Skin of body (tissue), 2 donors: Measurements from ENCODE around the gene C5orf58. TPM values are rescaled to one million over a fixed set of nuclear protein-coding genes. Genes with fewer than 3 reads are reported as not detected.

Source experiments
- DNase-seq: peaks from one replicate; lab custom pipeline; 2025; lab: John Stamatoyannopoulos, UW
- total RNA-seq: library from RNA; depleted of rRNA; stranded (reverse); fragments of >200 nt; gene quantifications from one replicate; pipeline ENCODE4 v1.2.3, GENCODE V29; 2014

C5orf58 gene, protein sequence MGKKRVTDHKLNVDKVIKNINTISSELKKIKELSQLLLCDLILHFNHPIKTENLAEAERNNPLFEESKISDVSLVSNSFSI
- total RNA-seq = not detected

DNA sequence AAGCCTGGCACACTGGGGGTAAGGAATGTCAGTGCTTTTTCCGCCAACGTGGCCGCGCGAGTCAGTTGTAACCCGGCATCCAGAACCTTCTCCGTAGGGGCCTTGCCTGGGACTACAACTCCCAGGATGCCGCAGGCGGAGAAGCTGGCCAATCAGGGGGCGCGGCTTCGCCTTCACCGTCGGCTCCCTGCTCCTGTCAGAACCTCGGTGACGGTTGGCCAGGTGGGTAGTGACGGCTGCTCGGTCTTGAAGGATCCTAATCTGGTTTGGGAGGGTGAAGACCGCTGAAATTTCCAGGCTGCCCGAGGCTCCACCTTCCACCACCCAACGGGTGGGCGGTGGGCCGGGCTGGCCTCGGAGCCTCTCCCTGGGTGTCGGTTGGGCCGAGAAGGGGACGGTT, at the start of gene C5orf58:
Gene C5orf58, plus strand, starts transcription at position 200 of the 400 bp plus-strand sequence. CDS start 1,992 bp downstream, outside the sequence.
- DNase-seq = no peak

DNA sequence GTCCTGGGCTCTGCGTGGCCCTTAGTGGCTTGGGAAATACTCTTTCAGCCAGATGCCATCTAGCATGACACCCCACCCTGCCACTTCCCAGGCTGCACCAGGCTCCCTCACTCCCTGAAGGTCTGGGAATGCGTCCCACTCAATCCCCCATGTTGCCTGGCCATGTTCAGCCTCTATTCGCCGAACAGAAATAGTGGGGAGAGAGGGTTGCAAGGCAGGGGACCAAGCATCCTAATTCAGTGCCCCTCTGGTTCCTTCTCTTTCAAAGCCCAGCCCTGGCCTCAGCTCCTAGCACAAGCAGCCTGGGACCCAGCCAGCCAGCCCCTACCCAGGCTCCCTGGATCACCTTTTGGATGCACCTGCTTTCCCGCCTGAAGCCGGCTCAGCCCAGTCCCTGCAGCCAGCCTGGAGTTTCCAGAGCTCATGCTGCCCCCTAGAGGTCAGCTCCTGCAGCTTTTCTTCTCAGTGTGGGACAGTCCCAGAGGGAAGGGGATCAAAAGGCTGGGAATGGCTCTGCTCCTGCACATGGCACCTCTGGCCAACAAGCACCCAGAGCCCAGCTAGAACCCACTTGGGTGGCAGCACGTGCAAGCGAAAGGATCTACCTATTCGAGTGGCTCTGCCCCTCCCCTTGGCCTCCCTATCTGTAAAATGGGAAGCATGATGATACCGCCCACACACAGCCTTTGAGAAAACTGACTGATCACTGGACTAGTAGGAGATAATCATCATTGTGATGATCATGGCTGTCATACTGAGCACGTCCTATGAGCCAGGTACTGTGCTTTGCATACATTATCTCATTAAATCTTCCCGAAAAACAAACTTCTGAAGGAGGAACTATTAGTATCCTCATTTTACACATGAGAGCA, 48.7 kb upstream of the C5orf58 start:
- no peak for DNase-seq

DNA sequence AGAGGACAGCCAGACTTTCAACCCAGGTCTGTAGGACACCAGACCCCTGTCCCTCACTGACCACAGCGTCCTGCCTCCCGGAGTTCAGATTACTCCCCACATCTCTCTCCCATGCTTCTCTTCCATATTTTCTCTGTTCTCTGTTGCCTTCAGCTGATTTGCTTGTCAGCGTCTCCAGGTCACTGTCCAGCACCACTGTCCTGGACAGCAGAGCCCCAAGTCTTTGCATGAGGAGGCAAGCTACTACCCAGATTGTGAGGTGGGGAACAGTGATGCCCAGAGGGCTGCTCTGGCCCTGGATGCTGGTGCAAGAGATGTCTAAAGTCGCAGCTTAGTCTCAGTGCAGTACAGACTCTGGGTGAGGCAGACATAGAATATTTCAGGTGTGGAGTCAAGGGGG, 48.0 kb upstream of the C5orf58 start:
- no peak for DNase-seq

DNA sequence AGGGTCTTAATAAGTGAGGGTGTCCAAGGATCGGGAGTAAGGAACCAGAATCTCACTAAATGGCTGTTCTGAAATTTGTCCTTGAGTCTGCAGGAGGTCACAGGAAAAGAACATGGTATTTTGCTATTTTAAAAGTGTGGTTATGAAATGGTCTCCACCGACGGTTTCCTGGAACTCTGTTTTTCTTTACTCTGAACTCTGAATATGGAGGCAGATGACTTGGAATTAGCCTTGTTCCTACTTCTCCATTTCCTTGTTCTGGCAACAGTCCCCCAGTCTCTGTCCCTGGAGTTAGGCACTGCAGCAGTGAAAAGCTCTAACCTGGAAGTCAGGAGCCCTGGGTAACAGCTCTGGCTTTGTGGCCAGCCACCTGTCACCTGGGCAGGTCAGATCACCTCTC, 46.6 kb upstream of the C5orf58 start:
- no peak for DNase-seq

DNA sequence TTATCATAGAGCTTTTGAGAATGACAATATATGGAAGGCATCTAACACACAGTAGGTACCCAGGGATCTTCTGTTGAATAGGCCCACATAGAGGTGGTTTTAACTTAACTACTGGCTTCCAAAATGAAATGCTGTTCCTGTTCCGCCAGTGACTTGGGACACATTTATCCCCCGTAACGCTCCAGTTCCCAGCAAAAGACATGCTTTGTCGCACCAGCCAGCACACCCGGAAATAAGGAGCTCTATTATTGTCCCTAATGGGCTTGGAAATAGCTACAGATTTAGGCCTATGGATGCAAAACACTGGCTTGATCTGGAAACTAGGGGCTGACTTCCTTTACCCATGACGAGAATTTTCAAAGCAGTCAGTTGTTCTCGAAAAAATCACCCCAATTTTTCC, 45.9 kb upstream of the C5orf58 start:
- DNase-seq = no peak

DNA sequence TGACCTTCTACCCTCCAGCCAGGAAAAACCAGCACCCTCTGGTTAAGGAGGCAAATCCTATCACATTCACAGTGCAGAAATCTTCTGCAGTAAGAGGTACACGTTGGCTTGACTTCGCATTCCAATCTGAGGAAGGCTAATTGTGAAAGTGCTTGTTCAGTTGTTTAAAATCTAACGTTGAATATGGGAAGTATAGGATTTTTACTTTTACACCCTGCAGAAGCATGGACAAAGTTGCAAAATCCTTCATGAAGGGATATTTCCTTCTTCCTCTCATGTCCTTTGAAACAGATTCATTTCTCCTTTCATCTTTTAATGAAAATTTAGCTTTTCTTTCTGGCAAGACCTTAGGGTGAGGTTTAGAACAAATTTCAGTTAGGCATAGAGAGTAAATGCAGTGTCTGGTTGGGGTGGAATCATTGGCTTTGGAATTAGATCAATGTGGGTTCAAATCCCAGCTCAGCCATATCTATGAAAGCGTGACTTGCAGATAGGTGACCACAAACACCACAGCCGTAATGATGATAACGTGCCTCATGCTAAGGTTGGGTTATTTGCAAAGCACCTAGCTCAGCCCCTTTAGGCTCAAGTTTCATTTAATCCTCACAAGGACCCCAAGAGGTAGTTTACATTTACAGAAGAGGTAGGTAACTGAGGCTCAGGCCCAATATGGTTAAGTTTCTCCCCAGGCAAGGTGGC, 42.2 kb upstream of the C5orf58 start:
- no peak for DNase-seq

DNA sequence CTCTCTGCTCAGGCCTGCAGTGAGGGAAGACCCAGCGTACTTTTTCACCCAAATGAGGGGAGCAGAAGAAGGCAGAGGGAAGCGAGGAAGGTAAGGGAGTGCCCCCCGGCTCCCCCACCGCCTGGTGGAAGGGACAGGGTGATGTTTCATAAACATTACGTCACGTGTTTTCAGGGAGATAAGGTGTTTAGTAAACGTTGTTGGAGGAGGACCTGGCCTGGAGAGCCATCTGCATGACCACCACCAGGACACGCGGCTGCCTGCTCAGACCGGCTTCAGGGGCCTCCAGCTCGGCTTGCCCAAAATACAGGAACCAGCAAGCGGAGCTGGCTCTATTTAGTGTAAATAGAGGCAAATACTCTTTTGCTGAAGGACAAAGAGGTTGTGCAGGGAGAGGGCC, 40.0 kb upstream of the C5orf58 start:
- no peak for DNase-seq

DNA sequence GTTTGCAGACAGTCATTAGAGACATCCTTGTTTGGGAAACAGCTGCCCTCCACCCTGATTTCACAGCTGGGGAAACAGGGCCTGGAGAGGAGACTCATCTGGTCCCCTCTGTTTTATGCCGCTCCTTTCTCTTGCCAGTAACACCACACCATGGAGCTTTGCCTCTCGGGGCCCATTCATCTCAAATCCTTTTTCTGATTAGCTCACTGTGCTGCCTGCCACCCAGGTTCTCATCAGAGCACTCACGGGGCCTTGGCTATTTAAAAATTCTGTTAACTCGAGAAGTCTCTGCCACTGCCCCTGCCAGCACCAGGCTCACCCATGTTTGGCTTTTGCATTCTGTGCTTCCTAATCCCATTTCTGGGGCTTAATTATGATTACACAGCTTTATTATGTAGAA, 36.8 kb upstream of the C5orf58 start:
- DNase-seq = no peak

DNA sequence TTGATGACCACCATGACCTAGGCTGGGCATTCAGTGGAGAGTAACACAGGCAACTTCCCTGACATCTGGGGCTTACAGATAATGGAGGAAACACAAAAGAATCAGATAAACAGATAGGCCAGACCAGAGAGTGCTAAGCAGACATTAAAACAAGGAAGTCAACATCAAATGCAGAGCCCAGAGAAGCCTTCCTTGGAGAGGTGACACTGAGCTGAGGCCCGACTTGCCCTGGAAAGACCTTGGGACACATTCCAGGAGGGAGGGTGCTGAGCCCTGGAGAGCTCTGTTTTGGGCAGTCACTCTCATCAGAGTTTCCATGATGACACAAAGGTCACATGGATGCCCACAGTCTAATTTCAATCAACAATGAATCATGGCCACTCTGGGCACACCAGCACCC, 31.9 kb upstream of the C5orf58 start:
- DNase-seq = no peak

DNA sequence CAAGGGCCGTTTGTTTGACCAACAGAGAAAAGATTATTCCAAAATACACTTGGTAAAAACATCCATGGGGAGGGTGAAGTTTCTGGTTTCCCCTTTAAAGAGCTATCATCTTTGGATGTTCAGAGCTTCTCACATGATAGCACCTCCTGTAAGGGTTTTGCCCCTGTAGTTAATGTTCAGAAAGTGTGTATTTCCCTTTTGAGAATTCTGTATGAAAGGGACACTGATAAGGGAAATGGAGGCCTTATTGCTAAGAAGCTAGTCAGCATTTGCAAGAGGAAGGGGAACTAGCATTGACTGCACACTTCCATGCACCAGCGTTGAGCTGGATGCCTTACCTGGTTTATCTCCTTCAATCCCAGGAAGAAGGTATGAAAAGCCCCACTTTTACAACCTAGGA, 31.5 kb upstream of the C5orf58 start:
- DNase-seq = no peak

DNA sequence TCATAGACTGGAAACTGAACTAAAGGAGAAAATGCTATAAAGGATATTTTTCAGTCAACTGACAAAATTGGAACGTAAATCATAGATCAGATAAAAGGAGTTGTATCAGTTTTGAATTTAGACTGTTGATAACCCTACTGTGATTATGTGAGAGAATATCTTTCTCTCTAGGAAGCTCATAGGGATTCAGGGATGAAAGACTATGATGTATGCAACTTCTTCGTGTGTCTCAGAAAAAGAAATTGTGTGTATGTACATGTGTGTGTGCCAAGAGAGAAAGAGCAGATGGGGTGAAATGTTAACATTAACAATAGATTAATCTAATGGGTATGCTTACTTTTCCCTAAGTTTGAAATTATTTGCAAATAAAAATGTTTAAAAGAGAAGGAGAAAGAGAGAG, 30.7 kb upstream of the C5orf58 start:
- DNase-seq = no peak

DNA sequence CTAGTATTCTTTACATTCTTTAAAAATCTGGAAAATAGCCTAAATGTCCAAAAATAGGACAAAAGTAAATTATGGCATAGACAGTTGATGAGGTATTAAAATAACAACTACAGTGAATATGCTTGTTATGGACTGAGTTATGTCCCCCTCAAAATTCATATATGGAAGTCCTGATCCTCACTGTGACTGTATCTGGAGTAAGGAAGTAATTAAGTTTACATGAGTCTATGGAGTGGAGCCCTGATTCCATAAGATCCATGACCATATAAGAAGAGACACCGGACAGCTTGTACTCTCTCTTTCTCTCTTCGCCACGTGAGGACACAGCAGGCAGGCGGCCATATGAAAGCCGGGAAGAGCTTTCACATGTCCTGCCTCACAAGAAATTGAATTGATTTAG, 28.6 kb upstream of the C5orf58 start:
- no peak for DNase-seq

DNA sequence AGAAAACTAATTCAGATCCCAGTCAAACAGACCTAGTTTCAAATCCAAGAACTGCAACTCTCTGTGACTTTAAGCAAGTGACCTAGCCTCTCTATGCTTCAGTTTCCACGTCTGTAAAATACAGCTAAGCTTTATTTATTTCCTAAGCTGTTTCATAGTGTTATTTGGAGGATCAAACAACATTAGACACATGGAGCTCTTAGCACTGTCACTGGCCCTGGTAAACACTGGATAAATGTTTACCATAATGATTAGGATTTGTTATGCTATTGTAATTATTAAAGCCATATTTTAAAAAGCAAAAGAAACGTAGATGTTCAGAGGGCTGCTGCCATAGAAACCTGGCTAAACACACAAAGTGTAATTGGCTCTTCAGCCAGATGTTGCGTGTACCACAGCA, 26.6 kb upstream of the C5orf58 start:
- DNase-seq = no peak

DNA sequence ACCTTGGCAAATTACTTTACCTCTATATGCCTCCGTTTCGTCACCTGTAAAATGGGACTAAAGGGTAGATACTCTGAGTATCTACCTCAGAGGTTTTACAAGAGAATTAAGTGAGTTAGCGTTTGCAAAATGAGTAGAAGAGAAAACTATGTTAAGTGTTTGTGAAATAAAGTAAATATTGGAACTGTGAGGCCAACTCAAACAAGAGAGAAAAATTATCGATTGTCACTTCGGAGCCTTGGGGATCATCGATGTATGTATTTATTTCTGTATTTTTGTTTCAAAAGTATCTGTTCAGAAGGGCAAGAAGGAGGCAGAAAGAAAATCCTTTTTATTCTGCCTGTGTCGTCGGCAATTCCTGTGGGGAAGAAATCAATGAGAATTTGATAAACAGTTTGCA, 25.8 kb upstream of the C5orf58 start:
- no peak for DNase-seq

DNA sequence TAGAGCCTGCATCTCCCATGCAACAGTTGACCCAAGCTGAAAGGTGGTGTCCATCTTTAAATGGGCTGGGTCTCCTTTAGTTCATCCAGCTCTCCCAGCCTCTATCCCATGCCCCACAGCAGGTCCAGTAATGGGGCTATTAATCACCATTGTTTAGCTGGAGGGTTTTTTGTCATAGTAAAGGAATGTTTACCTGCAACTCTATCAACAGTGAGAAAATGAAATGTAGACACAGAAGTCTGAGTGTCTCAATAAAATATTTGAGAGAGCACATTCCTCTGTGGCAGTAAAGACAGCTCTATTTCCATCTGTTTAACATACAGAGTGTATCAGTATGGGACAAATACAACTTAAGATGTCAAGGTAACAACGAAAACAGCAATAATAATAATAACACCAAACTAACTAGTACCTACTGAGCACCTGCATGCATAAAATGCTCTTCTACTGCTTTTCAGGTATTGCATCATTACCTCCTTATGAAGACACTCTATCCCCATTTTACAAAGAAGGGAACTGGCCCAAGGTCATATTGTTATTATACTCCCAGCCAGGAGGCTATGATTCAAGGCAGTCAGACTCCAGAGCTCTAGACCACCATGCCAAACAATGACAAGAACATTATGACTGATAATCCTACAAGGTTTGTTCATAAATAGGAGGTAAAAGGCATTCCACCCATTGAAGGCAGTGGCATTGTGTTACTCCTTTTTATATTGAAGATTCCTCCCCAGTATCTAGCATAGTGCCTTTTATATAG, 21.0 kb upstream of the C5orf58 start:
- no peak for DNase-seq

DNA sequence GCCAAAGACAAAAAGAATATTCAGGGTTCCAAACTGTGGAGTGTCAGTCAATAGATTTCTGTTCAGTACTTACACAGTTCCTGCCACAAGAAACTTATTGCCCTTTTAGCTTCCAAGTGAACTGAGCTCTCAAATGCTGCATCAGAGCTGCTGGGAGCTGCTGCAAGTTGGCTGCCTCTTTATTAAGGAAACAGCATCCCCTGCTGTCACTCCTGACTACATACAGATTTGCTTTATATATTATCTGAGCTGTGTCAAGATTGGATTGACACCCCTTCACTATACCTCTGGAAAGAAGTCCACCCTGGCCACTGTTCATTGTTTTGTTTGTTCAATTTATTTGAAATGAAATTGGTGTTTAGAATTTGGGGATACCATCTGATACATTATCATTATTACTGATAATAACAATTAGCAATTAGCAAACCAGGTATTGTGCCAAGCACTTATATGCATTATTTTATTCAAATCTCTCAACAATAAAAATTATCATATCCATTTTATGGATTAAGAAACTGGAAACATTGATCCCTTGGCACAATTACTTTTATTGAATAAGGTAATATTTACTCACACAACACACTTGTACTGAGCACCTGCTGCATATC, 16.4 kb upstream of the C5orf58 start:
- DNase-seq = peak; percentile 52

DNA sequence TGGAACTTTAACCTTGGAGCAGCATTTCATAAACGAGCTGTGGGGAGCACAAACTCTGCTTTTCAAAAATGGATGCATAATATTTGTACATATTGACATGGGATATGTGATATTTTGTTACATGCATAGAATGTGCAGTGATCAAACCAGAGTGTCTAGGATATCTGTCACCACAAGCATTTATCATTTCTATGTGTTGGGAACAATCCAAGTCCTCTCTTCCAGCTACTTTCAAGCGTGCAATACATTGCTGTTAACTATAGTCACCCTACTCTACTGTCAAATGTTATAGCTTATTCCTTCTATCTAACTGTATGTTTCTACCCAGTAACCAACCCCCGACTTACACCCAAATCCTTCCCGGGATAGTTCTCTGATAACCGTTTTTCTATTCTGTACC, 15.0 kb upstream of the C5orf58 start:
- peak; percentile 32 for DNase-seq

DNA sequence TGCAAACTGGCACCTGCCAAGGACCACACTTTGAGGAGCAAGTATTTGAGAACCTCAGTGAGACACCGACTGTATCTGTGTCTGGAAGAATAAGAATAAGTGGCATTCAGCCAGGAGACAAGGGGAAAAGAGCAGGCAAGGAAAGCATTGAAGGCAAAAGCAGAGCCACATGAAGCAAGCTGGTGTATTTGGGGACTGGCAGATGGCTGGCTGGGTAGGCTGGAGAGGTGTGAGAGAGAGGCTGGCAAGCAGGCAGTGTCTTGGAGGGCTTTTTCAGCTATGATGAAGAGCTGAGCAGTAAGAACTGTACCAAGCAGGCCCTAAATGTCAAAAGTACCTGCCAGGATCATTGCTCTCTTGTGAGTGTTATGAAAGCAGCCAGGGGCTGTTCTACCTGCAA, 14.1 kb upstream of the C5orf58 start:
- DNase-seq = no peak

DNA sequence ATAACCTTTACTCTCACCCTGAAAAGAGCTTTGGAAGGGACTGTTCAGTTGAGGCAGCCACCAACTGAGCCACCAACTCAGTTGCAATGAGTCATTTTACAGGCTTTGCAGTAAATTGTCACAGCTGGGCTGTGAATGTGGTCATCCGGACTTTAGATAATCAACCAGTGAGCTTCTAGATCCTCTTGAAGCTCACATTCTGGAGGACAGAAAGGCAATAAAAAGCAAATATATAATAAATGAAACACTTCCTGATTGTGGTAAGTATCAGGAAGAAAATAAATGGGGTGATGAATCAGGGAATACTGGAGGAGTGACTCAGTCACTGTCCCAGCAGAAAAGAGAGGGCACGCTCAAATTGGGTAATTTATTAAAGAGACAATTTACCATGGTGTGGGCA, 13.2 kb upstream of the C5orf58 start:
- DNase-seq = no peak

DNA sequence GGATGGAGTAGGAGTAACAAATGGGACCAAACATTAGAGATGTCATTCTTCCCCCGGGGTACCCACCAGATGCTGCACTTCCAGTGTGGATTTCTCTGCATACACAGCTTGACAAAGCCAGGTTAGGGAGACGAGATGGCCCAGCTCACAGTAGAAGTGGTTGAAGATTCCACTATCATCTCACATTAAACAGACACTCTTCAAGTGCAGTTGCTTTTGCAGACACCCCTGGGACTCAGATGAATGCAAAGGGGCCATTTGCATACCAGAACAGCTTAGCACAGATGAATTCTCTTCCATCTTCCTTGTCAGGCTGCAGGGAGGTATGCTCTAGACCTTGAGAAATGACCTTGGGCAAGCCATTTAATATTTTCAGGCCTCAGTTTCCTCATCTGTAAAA, 12.6 kb upstream of the C5orf58 start:
- DNase-seq = no peak

DNA sequence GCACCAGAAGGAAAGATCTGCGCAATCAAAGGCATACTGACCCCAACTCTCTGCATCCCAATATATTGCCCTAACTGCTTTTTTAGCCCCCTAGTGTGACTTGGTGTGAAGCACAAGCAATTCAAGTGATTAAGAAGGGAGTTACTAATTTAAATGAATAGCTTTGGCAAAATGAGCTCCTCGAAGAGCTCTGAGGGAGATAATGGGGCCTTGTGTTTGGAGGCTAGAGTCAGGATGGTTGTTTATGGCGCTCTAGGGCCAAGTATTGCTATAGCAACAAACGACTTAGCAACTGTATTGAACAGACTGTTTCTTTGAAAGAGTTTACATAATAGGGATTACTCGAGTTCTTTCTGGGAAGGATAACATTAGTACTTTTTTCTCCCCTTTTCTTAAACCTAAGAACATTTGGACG, 11.5 kb upstream of the C5orf58 start:
- DNase-seq = peak; percentile 79

DNA sequence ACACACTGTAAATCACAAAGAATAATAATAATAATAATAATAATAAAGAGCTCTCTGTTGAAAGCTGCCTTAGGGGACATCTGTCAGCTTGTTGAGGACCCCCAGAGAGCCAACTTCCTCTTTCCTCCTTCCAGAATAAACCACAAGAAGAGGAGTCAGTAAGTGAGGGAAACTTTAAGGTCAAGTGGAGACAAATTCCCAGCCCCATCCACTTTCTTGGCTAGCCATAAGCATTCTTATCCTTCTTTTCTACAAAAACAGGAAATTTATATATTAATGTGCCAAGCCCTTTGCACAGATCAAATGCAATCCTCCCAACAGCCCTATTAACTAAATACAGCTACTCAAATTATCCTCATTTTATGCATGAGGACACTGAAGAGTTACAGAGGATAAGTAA, 9.4 kb upstream of the C5orf58 start:
- peak; percentile 49 for DNase-seq
